ENCODE data around the gene TF. TPM values are rescaled to one million over a fixed set of nuclear protein-coding genes. Genes with fewer than 3 reads are reported as not detected.
A peak's percentile ranks its signal among the peaks of the same experiment; 100 is the strongest.

Gene TF
- polyA plus RNA-seq, 3 donors = 0.73 TPM; not detected in 2

DNA sequence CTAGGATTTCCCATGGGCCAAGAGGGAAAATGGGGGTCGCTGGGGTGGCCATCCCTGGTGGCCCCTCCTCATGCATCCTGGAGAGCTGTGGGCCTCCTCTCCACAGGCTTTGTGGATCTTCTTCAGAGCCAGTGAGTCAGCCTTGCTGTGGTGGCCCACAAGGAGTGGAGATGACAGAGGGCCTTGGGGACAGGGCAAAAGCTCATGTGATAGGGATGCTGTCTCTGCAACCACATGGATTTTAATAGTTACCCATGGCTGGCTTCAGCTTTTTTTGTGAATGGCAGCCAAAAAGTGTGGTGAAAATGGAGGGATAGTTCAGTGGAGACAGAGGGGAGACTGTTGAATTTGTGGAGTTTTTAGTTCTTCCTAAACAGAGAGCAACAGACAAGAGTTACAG, 1.2 kb downstream of the TF start:
- no peaks in the 10 kb centered on the region for H4K20me1 ChIP-seq (ENCODE audit: insufficient read depth, low read length)
- no peak overlapping the region for H3K4me3 ChIP-seq (replicated peaks in 1 of 3; ENCODE audit: low read depth in 2 of 3, low read length in 3 of 3)
- Mint-ChIP-seq H3K27ac (peak overlapping the region in 1 of 7 donors; percentile 8), H3K9me3 (no peaks in the 10 kb centered on the region), H3K4me1 (no peaks in the 10 kb centered on the region), H3K27me3 (ENCODE audit: low read depth in 3 of 3) (peaks cover 34 to 47% (median 44%) of the 10 kb centered on the region in 3 donors), H3K4me3 (no peak overlapping the region), H3K36me3 (no peaks in the 10 kb centered on the region)
- no peak for DNase-seq
- H3K27ac ChIP-seq (ENCODE audit: low read depth in 1 of 2, low read length in 2 of 2) = no peak overlapping the region
- H3K9ac ChIP-seq (ENCODE audit: insufficient read depth, low read length, poor library complexity, severe bottlenecking) = no peak overlapping the region
- TF ChIP-seq, protein P1, sequence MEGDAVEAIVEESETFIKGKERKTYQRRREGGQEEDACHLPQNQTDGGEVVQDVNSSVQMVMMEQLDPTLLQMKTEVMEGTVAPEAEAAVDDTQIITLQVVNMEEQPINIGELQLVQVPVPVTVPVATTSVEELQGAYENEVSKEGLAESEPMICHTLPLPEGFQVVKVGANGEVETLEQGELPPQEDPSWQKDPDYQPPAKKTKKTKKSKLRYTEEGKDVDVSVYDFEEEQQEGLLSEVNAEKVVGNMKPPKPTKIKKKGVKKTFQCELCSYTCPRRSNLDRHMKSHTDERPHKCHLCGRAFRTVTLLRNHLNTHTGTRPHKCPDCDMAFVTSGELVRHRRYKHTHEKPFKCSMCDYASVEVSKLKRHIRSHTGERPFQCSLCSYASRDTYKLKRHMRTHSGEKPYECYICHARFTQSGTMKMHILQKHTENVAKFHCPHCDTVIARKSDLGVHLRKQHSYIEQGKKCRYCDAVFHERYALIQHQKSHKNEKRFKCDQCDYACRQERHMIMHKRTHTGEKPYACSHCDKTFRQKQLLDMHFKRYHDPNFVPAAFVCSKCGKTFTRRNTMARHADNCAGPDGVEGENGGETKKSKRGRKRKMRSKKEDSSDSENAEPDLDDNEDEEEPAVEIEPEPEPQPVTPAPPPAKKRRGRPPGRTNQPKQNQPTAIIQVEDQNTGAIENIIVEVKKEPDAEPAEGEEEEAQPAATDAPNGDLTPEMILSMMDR (IDR thresholded peaks at IDR 0.05) = no peak
- no peak overlapping the region for H2AFZ ChIP-seq (ENCODE audit: insufficient read depth, low read depth, low read length, poor library complexity, severe bottlenecking)
- intact Hi-C loops (cut with micrococcal nuclease) = no loop called here
- peaks cover 6 to 29% of the 10 kb centered on the region in 2 donors for H3K27me3 ChIP-seq (ENCODE audit: control insufficient read depth in 2 of 2, insufficient read depth in 2 of 2, low read length in 2 of 2)
- WGBS (ENCODE audit: insufficient coverage) = 100% methylated on average over 1 of the region's 1 CpG
- H3K4me2 ChIP-seq (replicated peaks; ENCODE audit: extremely low read depth, low read length, poor library complexity, severe bottlenecking) = no peak overlapping the region
- H3K36me3 ChIP-seq (replicated peaks in 1 of 2; ENCODE audit: control insufficient read depth in 1 of 2, insufficient read depth in 2 of 2, low read length in 2 of 2) = no peaks in the 10 kb centered on the region
- no peaks in the 10 kb centered on the region for H3K4me1 ChIP-seq (ENCODE audit: control insufficient read depth in 1 of 2, insufficient read depth in 2 of 2, low read length in 2 of 2)
- H3K9me3 ChIP-seq (replicated peaks in 1 of 2; ENCODE audit: control insufficient read depth in 1 of 2, insufficient read depth in 1 of 2, low read length in 2 of 2) = no peaks in the 10 kb centered on the region
- no peaks in the 10 kb centered on the region for H3K79me2 ChIP-seq (ENCODE audit: insufficient read depth, low read length)

DNA sequence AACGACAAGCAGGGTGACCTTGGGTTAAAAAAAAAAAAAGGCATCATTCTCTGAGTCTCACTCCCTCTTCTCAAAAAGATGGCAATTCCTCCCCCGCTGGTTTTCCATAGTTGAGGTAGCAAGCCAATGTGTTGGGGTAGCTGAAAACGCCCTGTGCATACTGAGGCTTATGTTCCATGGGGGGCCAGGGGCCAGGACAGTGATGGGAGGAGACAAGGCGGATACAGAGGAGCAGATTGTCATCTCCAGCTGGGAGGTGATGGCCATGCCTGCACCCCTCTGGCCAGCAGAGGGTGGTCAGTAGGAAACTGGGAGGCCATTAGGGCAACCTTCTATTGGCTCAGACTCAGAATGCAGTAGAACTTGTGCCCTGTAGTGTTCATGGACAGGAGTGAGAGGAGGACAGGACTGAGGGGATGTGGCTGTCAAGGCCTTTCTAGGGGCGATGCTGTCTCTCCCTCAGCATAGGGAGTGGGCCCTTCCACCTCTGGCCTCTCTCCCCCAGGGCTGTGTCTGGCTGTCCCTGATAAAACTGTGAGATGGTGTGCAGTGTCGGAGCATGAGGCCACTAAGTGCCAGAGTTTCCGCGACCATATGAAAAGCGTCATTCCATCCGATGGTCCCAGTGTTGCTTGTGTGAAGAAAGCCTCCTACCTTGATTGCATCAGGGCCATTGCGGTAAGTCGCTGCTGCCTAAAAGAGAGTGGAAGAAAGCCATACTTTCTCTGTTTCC, 1.9 kb downstream of the TF start:
- H3K27me3 Mint-ChIP-seq (ENCODE audit: low read depth in 3 of 3) = peaks cover 34 to 44% (median 40%) of the 10 kb centered on the region in 3 donors
- Histone ChIP-seq H3K27me3 (ENCODE audit: control insufficient read depth in 2 of 2, insufficient read depth in 2 of 2, low read length in 2 of 2) (peaks cover 6 to 29% of the 10 kb centered on the region in 2 donors), H3K4me1 (ENCODE audit: control insufficient read depth in 1 of 2, insufficient read depth in 2 of 2, low read length in 2 of 2) (no peaks in the 10 kb centered on the region), H3K9ac (ENCODE audit: insufficient read depth, low read length, poor library complexity, severe bottlenecking) (no peak overlapping the region), H2AFZ (ENCODE audit: insufficient read depth, low read depth, low read length, poor library complexity, severe bottlenecking) (no peak overlapping the region), H3K9me3 (replicated peaks in 1 of 2; ENCODE audit: control insufficient read depth in 1 of 2, insufficient read depth in 1 of 2, low read length in 2 of 2) (no peaks in the 10 kb centered on the region), H3K4me3 (replicated peaks in 1 of 3; ENCODE audit: low read depth in 2 of 3, low read length in 3 of 3) (no peak overlapping the region), H3K27ac (ENCODE audit: low read depth in 1 of 2, low read length in 2 of 2) (no peak overlapping the region), H3K36me3 (replicated peaks in 1 of 2; ENCODE audit: control insufficient read depth in 1 of 2, insufficient read depth in 2 of 2, low read length in 2 of 2) (no peaks in the 10 kb centered on the region), H3K4me2 (replicated peaks; ENCODE audit: extremely low read depth, low read length, poor library complexity, severe bottlenecking) (no peak overlapping the region), H4K20me1 (ENCODE audit: insufficient read depth, low read length) (no peaks in the 10 kb centered on the region), H3K79me2 (ENCODE audit: insufficient read depth, low read length) (no peaks in the 10 kb centered on the region)
- no peaks in the 10 kb centered on the region for H3K36me3 Mint-ChIP-seq
- peak overlapping the region in 1 of 7 donors; percentile 29 for H3K27ac Mint-ChIP-seq
- 95% methylated on average over 4 of the region's 12 CpGs for WGBS (ENCODE audit: insufficient coverage)
- no peak for DNase-seq
- TF ChIP-seq, protein P1 (IDR thresholded peaks at IDR 0.05) = no peak
- no peak overlapping the region for H3K4me3 Mint-ChIP-seq
- intact Hi-C loops (cut with micrococcal nuclease) = no loop called here
- no peaks in the 10 kb centered on the region for H3K4me1 Mint-ChIP-seq
- H3K9me3 Mint-ChIP-seq = no peaks in the 10 kb centered on the region

All from CD14-positive monocyte (primary cell).